Suppressor macrophage treated with lipopolysaccharide for 1 hour (primary cell): ENCODE results near the gene TBC1D2.
A peak's percentile ranks its signal among the peaks of the same experiment; 100 is the strongest.
"Not testable (repeated sequence)": the region's sequence is repeated elsewhere in the genome, so short reads cannot be mapped to it uniquely, and the experiment has no call there.

Experiments
- DNase-seq, 3 donors: peaks; one replicate each; pipeline ENCODE4 v3.0.0-alpha.2; 2020 to 2022

The TBC1D2 gene

GRCh38 chr9:98271479-98271878 is 16.0 kb upstream of the TBC1D2 start:
- no peak for DNase-seq

- DNase-seq = not testable (repeated sequence)
Observed at GRCh38 chr9:98270284-98270683, 14.8 kb upstream of the TBC1D2 start.

GRCh38 chr9:98269652-98270051 is 14.2 kb upstream of the TBC1D2 start:
- not testable (repeated sequence) for DNase-seq

GRCh38 chr9:98267556-98267955 is 12.1 kb upstream of the TBC1D2 start:
- not testable (repeated sequence) for DNase-seq

GRCh38 chr9:98264516-98264915 is 9.1 kb upstream of the TBC1D2 start:
- DNase-seq = no peak

- peak; percentile 89 to 91 (median 89) for DNase-seq
Observed at GRCh38 chr9:98263482-98264357, 8.3 kb upstream of the TBC1D2 start.

- DNase-seq = no peak
Observed at GRCh38 chr9:98263080-98263479, 7.6 kb upstream of the TBC1D2 start.

GRCh38 chr9:98262056-98262455 is 6.6 kb upstream of the TBC1D2 start:
- no peak for DNase-seq

GRCh38 chr9:98260635-98261034 is 5.2 kb upstream of the TBC1D2 start:
- no peak for DNase-seq

- DNase-seq = no peak
Observed at GRCh38 chr9:98259791-98260190, 4.3 kb upstream of the TBC1D2 start.

- DNase-seq = peak in 2 of 3 donors; percentile 29 to 41
Observed at GRCh38 chr9:98256756-98257155, 1.3 kb upstream of the TBC1D2 start.

GRCh38 chr9:98255061-98255577 is 330 bp downstream of the TBC1D2 start:
- peak; percentile 52 to 57 (median 56) for DNase-seq

GRCh38 chr9:98254228-98255060 is 1.0 kb downstream of the TBC1D2 start:
- DNase-seq = no peak

GRCh38 chr9:98253565-98253964 is 1.9 kb downstream of the TBC1D2 start:
- no peak for DNase-seq

GRCh38 chr9:98251551-98251950 is 3.9 kb downstream of the TBC1D2 start:
- DNase-seq = peak in 2 of 3 donors; percentile 43 to 46

- DNase-seq = no peak
Observed at GRCh38 chr9:98249771-98250170, 5.7 kb downstream of the TBC1D2 start.

- peak; percentile 95 to 97 (median 96) for DNase-seq
Observed at GRCh38 chr9:98248737-98249474, 6.5 kb downstream of the TBC1D2 start.

- DNase-seq = peak; percentile 61 to 79 (median 68)
Observed at GRCh38 chr9:98247831-98248657, 7.4 kb downstream of the TBC1D2 start.

- no peak for DNase-seq
Observed at GRCh38 chr9:98242426-98242825, 13.0 kb downstream of the TBC1D2 start.

GRCh38 chr9:98241357-98242300 is 13.8 kb downstream of the TBC1D2 start:
- peak in 1 of 3 donors; percentile 28 for DNase-seq

GRCh38 chr9:98240475-98240874 is 15.0 kb downstream of the TBC1D2 start:
- peak; percentile 55 to 60 (median 59) for DNase-seq
